ENCODE data around the gene P2RY10.
"Not testable (repeated sequence)": the region's sequence is repeated elsewhere in the genome, so short reads cannot be mapped to it uniquely, and the experiment has no call there.

Gene P2RY10, protein sequence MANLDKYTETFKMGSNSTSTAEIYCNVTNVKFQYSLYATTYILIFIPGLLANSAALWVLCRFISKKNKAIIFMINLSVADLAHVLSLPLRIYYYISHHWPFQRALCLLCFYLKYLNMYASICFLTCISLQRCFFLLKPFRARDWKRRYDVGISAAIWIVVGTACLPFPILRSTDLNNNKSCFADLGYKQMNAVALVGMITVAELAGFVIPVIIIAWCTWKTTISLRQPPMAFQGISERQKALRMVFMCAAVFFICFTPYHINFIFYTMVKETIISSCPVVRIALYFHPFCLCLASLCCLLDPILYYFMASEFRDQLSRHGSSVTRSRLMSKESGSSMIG

DNA sequence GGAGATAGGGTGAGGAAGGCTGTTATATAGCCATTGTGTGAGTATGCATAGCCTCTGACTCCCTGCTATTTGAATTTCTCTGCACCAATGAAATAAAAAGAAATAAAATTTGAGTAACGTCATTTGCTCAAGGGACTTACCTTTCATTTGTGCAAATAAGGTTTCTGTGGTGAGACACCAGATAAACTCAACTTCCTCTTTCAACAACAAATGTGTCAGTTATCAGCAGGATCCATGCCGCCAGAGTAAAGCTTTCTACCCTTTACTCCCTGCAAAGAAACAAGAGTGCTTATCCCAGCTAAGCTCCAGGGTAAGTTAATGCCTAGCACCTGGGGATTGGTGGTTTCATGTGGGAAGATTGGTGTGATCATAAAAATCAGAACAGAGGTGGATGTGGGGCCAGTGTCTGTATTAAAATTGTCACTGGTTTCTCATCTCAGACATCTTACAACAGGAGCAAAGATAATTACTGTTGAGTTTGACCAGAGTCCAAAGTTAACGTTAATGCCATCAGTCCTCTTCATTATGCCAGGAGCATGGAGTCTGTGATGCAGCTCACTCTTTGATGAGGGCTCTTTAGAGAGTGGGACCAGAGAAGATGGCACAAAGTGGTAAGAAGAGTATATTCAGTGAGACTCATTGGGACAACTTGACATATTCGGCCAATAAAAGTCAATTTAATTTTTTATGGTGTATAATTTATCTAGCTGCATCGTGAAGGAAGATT lies at the start of gene P2RY10:
P2RY10 (plus strand) TSS at position 206 of the 727 bp plus-strand sequence. CDS start 15,130 bp downstream, outside the sequence.
- peak; percentile 60 for DNase-seq

DNA sequence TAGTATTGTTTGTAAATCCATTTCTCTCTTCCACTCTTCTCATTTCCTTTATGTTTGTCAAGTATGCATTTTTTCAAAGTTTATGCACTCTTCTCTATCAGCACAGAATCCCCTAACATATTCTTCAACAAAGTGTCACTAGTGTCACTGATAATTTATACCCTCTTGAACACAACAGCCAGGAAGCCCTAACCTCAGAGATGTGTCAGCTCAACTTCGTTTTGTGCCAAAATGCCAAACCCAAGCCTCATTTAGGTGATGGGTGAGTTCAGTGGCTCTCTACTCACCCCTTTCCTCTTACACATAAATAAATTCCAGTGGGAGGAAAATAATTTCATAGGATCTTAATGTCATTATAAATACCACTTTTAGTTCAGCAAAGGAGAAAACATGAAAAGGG lies 22.4 kb upstream of the P2RY10 start:
- DNase-seq = no peak

DNA sequence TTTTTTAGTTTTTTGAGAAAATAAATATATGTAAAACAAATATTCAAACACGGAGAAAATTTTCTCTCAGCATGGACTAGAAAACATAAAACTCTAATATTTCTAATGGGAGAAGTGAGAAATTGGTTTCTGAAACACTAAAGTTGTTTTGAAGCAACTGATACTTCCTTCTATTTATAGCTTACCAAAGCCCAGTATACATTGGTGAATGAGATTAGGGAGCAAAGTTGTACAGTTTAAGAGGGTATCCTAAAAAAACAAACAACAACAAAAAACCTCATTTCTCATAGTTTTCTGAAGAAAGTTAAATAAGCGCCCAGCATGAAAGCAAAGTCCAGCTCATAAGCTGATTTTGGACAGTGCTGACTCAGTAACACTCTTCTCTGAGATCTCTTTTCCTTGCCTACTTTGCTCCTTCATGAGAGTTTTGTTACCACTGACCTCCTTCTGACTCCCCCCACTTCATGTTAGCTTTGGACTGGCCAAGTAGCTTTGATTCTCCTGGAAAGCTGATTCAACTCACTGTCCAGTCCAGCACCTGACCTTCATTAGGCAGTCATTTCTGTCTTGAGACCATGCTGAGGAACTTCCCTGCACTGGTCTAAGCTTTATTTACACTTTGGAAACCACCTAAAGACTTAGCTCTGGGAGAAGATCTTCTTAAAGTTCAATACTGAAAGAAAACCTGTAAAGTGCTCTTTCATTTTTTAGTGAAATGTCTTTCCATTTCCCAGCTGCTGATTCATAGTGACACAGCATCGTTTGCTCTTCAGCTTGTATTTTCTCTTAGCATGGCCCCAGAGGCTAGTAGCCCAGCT lies 21.8 kb upstream of the P2RY10 start:
- DNase-seq = no peak

DNA sequence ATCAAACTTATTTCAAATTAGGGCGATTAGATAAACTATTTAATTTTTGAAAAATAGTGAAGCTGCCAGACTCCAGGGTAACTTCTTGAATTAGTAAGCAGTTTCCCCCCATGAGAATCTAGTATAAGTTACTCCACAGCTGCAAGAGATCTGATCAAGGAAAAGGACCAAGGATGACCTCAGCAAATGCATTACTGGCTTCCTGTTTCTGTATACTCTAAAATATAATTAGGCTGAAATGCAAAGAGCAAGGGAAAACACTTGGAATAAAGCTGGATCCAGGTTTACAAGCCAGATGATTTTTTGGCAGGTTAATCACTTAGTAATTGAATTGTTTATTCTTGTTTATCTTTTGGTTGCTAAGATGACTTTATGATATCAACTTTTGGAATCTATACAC lies 13.4 kb upstream of the P2RY10 start:
- peak; percentile 36 for DNase-seq

DNA sequence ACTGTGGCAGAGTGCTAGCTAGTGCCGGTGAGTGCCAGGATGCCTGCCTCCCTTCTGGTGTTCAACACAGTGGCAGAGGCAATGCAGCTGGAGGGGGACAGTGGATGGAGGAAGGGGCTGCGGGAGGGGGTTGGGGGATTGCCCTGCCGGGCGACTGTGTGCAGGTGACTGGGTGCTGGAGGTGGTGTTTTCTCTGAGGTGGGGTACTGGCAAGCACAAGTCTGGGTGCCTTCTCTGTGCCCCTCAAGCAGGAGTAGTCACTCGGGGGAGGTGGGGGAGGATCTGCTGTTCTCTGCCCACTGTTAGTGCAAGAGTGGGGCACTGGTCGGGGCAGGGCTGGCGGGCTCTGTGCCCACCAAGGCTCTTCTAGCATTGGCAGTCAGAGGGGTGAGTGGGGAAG lies 10.3 kb upstream of the P2RY10 start:
- no peak for DNase-seq

DNA sequence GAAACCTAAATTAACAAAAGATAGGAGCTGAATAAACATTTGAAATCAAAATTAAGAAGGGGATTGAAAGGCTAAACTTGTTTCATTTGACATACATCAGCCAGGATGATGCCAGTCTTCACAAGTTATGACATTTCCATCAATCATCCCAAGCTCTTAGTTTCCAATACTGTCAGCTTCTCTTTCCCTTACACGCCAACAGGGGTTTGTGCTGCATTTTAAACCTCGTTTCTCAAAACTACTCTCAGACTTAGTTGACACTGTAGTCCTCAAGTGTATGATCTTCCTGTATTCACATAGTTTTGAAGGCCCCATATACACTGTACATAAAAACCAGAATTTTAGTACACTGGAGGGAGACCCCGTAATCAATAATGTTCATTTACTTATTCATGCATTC lies 840 bp upstream of the P2RY10 start:
- DNase-seq = no peak

DNA sequence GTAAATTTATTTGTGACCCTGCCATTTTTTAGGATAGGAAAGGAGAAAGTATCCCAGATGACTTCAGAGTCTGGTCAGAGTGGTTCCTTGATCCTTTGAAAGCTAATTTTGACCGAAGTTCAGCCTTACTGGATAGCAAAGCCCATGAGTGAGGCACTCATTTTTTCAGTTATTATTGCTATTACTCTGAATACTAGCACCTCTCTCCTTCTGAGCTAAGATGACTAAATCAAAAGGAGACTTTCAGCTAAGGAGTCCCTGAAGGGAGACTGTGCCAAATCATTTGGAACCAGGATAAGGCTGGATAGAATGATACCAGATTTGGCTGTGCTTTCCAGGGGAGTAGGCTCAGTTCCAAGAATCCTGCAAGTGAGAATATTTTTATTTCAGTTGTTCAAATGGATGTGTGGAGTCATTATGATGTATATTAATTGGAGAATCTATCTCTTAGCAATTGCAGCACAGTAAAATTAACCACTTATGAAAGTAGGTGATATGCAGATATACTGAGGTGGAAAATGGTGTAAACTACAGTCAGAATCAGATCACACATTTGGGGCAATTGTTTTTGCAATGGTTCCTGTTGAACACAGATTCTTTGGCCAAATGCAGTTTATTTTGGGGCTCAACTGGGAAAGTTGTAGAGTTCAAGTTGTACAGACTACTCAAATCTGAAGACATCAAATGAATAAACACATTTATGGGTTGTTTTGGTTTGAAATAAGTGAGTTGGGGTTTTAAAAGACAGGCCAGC lies 1.2 kb downstream of the P2RY10 start:
- no peak for DNase-seq

DNA sequence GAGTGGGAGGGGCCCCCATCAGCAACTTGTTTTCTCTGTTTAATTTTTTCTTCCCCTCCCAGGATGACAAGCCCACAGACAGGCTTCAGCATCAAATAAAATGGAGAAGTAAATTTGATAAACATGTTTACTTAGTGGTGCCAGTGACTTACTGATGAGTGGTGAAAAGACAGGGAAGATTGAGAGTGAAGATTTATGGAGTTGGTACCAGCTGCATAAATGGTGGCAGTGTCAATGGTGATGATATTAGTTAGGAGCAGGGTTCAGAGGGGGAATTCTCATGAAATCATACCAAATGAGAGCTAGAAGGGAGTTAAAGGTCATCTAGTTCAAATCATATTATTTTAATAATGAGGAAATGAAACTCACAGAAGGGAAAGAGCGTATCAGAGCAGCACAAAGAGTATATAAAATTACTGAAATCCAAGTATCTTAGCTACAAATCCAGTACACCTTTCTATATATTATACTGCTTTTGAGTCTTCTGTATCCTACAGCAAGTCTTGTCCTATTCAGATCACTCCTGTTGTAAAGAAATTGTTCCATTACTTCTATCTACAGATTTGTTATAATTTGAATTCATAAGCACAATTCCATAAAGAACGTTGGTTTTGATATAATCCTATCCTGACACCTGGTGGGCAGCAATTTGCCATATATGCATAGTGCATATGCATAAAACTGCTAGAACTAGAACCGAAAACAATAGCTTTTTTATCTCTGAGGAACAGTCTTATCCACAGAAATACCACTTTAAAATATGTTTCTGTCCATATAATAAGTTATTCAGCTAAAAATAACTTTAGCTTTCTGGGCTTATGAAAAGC lies 5.0 kb downstream of the P2RY10 start:
- DNase-seq = peak; percentile 17

DNA sequence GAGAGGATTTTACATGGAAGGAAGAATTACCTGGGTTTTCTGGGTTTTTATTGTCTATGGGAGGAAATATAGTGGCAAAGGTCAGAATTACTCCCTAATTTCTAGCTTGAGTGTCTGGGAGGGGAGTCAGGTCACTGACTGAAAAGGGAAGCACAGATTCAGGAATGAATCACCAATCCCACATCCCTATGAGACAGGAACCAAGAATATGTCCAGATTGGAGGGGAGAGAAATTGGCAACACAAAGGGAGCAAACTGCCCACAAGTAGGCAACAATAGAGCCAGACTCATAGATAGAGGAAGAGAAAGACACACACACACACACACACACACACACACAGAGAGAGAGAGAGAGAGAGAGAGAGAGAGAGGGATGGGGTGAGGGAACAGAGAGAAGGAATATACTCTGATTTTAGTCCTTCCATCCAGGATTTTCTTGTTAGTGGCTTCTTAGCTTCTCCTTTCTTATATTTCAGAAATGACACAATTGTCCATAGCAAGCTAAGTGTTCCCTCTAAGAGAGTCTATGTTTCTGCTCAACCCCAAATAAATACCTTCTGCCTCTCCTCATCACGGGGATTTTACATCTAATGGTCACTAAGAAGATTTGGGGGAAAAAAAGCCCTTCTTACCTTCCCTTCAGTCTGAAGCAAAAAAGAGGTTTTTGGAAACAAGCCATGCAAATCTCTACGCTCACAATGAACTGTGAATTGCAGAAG lies 12.0 kb downstream of the P2RY10 start:
- no peak for DNase-seq

DNA sequence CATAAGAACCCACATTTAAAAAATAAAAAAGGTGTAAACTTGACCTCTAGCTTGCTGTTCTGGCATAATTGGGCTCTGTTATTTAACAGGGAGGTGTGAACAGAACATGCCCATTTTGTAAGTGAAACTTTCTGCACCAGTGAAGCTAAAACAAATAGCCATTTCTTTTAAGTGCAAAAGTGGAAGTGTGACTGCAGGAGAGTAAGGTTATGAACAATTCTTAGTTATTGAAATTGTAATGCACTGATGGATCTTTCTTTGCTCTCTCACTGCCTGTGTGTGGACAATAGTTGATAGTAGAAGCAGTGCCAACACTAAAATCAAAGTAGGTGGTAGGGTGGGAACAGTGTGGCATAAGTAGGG lies 12.6 kb downstream of the P2RY10 start:
- no peak for DNase-seq

DNA sequence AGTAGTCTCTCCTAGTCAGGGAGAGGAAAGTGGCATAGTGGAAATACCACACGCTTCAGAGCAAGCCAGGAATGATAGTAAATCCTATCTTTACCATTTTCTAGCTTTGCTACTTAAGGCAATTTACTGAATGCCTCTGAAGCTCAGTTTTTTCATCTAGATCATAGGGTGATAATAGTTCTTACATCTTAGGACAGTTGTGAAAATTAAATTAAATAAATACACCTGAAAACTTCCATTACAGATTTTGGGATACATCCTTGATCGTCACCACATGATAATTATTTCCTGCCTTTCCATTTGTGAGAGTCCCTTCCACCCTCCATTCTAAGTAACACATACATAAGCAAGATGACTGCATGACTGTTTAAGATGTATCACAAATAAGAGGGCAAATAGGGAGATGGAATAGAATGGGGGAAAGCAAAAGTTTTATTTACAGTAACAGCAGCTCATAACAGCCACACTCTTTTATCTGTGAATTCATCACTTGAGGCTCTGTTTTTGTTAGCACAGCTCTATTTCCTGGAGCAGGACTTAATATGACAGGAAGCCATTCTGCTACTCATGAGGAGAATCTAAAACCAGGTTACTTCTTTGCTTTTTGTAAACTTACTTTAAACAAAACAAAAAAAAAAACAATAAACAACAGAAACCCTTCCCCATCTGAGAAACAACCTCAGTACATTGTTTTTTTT lies 13.4 kb downstream of the P2RY10 start:
- no peak for DNase-seq

DNA sequence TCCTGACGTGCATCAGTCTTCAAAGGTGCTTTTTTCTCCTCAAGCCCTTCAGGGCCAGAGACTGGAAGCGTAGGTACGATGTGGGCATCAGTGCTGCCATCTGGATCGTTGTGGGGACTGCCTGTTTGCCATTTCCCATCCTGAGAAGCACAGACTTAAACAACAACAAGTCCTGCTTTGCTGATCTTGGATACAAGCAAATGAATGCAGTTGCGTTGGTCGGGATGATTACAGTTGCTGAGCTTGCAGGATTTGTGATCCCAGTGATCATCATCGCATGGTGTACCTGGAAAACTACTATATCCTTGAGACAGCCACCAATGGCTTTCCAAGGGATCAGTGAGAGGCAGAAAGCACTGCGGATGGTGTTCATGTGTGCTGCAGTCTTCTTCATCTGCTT lies 15.7 kb downstream of the P2RY10 start:
- no peak for DNase-seq

DNA sequence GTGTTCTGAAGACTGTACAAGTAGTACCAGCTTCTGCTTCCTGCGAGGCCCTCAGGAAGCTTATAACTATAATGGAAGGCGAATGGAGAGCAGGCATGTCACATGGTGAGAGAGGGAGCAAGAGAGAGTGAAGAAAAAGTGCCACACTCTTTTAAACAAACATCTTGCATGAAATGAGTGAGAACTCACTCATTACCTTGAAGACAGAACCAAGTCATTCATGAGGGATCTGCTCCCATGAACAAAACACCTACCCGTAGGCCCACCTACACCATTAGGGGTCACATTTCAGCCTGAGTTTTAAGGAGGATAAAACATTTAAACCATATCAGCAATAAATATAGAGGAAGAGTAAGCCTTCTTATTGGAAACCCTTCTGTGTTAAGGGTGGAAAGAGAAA lies 19.4 kb downstream of the P2RY10 start:
- DNase-seq = no peak

DNA sequence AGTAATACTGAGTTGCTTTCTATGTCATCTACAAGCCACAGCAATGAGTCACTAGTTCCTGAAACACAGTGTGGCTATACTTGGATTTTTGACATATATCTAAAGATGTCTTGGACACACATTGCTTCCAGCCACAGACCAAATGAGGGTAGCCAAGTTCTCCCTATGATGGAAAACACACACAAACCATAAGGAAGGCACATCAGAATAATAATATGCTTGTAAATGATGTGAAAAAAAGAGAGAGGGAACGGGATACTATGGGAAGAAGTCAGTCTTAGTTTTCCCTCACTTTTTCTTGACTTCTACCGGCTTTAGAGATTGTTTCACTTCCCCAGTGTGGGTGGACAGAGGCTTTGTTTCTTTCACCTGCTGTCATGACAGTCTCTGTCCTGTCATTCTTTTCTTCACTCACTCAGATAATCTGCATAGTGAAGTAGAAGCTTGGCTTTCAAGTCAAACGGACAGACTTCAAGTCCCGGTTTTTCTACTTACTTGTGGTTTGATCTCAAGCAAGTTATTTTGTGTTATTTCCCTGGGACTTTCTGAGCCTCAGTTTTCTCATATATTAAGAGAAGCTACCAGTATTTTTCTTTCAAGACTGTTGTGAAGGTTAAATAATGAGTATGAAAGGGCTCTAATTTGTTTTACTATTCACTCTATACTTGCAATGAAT lies 34.7 kb downstream of the P2RY10 start:
- no peak for DNase-seq

DNA sequence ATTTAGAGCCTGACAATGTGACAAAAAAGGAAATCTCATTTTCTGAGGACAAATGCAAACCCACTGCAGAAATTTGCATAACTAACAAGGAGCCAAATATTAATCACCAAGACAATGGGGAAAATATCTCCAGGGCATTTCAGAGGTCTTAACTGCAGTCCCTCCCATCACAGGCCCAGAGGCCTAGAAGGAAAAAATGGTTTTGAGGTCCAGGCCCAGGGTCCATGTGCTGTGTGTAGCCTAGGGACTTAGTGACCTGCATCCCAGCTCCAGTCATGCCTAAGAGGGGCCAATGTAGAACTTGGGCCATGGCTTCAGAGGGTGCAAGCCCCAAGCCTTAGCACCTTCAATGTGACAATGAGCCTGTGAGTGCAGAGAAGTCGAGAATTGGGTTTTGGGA lies 44.2 kb downstream of the P2RY10 start:
- no peak for DNase-seq

DNA sequence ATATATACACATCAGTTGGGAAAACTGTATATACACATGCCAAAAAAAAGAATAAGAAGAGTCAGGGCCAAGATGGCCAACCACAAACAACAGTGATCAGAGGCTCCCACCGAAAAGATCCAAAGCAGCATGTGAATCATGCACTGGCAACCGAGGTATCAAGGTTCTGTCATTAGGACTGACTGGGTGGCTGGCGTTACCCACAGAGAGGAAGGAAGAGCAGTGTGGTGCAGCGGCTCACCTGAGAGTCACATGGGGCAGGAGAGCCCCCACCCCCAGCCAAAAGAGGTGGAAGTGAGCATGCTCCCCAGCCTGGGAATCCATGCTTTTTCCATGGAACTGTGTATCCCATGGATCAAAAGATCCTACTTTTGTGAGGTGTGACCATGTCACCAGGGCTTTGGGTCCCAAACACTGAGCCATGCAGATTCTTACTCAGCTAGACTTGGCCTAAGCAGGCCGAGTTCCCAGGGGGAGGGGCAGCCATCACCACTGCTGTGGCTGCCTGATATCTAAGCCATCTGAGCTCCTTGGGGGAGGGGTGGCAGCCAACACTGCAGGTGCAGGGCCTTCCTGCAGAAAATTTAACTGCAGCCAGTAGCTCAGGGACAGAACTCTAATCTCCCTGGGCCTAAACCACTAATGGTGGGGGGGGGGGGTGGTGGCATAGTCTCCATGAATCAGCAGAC lies 52.8 kb downstream of the P2RY10 start:
- peak; percentile 1 for DNase-seq

DNA sequence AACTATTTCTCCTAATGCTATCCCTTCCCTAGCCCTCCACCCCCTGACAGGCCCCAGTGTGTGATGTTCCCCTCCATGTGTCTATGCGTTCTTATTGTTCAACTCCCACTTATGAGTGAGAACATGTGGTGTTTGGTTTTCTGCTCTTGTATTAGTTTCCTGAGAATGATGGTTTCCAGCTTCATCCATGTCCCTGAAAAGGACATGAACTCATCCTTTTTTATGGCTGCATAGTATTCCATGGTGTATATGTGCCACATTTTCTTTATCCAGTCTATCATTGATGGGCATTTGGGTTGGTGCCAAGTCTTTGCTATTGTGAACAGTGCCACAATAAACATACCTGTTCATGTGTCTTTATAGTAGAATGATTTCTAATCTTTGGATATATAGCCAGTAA lies 62.3 kb downstream of the P2RY10 start:
- DNase-seq = not testable (repeated sequence)

All from hematopoietic multipotent progenitor cell treated with erythropoietin and hydrocortisone succinate and interleukin-3 and kit ligand, for 6 days (in vitro differentiated cells).